H1 (cell line): ENCODE data around the gene PLXNB3.

Experiments used
- ATF2 ChIP-seq: IDR thresholded peaks from 2 replicates; pipeline ENCODE4 v1.6.1; 2012; ENCODE audit warnings: low read length, inconsistent platforms
- EZH2 ChIP-seq: fragments of 200-600 bp; sonication (generic); IDR thresholded peaks from 2 replicates; pipeline ENCODE4 v1.7.1; 2012; ENCODE audit warnings: low read depth, mild to moderate bottlenecking, moderate library complexity, low read length, inconsistent platforms; ENCODE audit not compliant: severe bottlenecking
- JUND ChIP-seq: IDR thresholded peaks from 2 replicates; pipeline ENCODE4 v1.6.1; 2011; ENCODE audit warnings: mild to moderate bottlenecking, improper control_type of control experiment, low read length
- SP4 ChIP-seq: IDR thresholded peaks from 2 replicates; pipeline ENCODE4 v1.6.1; 2012; ENCODE audit warnings: low read length, inconsistent platforms
- TAF7 ChIP-seq: optimal IDR thresholded peaks from 2 replicates; pipeline ENCODE3; 2011; ENCODE audit warnings: low read depth, mild to moderate bottlenecking, inconsistent platforms, low read length, moderate library complexity, borderline replicate concordance
- TF ChIP-seq, protein P1 (sequence below): IDR thresholded peaks from 2 replicates; pipeline ENCODE4 v1.6.1; 2012; ENCODE audit warnings: inconsistent platforms

GRCh38 chrX:153719238-153719637 is 44.8 kb upstream of the PLXNB3 start:
- no peak for TF ChIP-seq SP4
- TF ChIP-seq, protein P1, sequence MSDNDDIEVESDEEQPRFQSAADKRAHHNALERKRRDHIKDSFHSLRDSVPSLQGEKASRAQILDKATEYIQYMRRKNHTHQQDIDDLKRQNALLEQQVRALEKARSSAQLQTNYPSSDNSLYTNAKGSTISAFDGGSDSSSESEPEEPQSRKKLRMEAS, result no peak
- no peak for TF ChIP-seq EZH2
- no peak for TF ChIP-seq ATF2
- TF ChIP-seq JUND, result no peak
- TF ChIP-seq TAF7, result no peak
